RPMI8226 (cell line): ENCODE results near the gene IGSF3.
A peak's percentile ranks its signal among the peaks of the same experiment; 100 is the strongest.
"Not testable (repeated sequence)": the region's sequence is repeated elsewhere in the genome, so short reads cannot be mapped to it uniquely, and the experiment has no call there.

ENCODE experiments used
- DNase-seq: peaks from one replicate; pipeline ENCODE4 v3.0.0-alpha.2; 2015

The IGSF3 gene

GRCh38 chr1:116593977-116594376, 73.6 kb downstream of the IGSF3 start:
- DNase-seq, result not testable (repeated sequence)

- DNase-seq, result not testable (repeated sequence)
Measured at GRCh38 chr1:116593401-116593800, 74.1 kb downstream of the IGSF3 start.

- not testable (repeated sequence) for DNase-seq
Measured at GRCh38 chr1:116591951-116592605, 75.5 kb downstream of the IGSF3 start.

GRCh38 chr1:116591006-116591950, 76.3 kb downstream of the IGSF3 start:
- DNase-seq, result not testable (repeated sequence)

GRCh38 chr1:116590359-116591005, 77.1 kb downstream of the IGSF3 start:
- not testable (repeated sequence) for DNase-seq

- DNase-seq, result not testable (repeated sequence)
Measured at GRCh38 chr1:116589101-116589735, 78.3 kb downstream of the IGSF3 start.

- DNase-seq, result no peak
Measured at GRCh38 chr1:116587501-116588227, 79.9 kb downstream of the IGSF3 start.

GRCh38 chr1:116586741-116587143, 80.8 kb downstream of the IGSF3 start:
- no peak for DNase-seq

- DNase-seq, result no peak
Measured at GRCh38 chr1:116585886-116586285, 81.6 kb downstream of the IGSF3 start.

- no peak for DNase-seq
Measured at GRCh38 chr1:116581323-116581885, 86.1 kb downstream of the IGSF3 start.

- DNase-seq, result no peak
Measured at GRCh38 chr1:116580446-116581322, 86.8 kb downstream of the IGSF3 start.

- DNase-seq, result no peak
Measured at GRCh38 chr1:116579259-116579875, 88.2 kb downstream of the IGSF3 start.

- DNase-seq, result no peak
Measured at GRCh38 chr1:116578581-116578980, 89.0 kb downstream of the IGSF3 start.

- no peak for DNase-seq
Measured at GRCh38 chr1:116577759-116578314, 89.7 kb downstream of the IGSF3 start.

- DNase-seq, result peak; percentile 68
Measured at GRCh38 chr1:116574581-116575291, 92.8 kb downstream of the IGSF3 start.

GRCh38 chr1:116573431-116574095, 94.0 kb downstream of the IGSF3 start:
- DNase-seq, result no peak

GRCh38 chr1:116572771-116573430, 94.6 kb downstream of the IGSF3 start:
- no peak for DNase-seq

- no peak for DNase-seq
Measured at GRCh38 chr1:116572099-116572498, 95.4 kb downstream of the IGSF3 start.
